ENCODE measurements around the gene DOCK3. TPM values are rescaled to one million over a fixed set of nuclear protein-coding genes. Genes with fewer than 3 reads are reported as not detected.

Gene DOCK3
- total RNA-seq, 8 experiments from 2014 or later, result 1.0 to 17.3 (median 9.7) TPM

DNA sequence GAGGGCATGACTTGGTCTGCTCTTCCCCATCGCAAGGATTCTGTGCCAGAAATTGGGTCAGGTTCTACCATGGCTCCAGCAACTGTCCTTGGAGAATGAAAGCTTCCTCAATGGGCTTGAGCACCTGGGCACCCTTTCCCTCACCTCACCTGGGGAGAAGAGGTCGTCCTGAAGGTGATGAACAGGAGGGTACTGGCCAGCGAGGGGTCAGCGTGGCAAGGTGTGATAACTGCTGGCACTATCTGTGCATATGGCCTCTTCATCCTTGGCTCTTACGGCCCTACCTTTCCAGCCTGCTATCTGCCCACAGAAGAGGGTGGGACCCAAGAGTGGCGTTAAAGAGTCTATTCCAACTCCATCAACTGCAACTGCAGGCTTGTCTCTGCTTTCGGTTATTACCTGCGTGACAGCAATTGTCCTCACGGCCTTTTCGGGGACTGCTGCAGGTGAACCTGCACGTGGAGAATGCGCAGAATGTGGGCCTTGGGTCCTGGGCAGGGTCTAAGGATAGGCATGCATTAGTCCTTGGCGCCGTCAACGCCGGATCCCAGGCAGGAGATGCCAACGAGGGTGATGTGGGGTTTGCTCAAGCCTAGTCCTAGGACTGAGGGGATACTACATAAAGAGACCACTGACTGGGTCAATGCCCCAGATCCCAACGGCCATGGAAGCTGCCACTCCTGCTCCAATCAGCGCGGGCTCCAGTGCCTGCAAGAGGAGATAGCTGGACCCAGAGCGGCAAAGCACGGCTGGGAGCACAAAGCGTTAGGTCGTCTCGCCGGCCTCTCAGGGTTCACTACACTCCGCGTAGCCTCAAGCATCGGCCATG lies 715.7 kb downstream of the DOCK3 start:
- peak overlapping the region; percentile 66 to 98 for H3K27ac ChIP-seq
- H3K4me1 ChIP-seq (replicated peaks in 1 of 2), result peaks cover 36 to 52% of the 10 kb centered on the region in 2 donors
- peak overlapping the region; percentile 68 to 91 (median 81) for H3K4me3 ChIP-seq
- in situ Hi-C loops (cut with MboI; ENCODE audit: low pct_unique_long_range_greater_than_20kb in 2 of 9, low sequenced_read_pairs in 9 of 9, unreplicated experiment in 9 of 9), result loop anchor here in 3 of 9 experiments (25.0 kb wide), 1 partner anchor 778 kb away; the partner anchor contains the start of genes CISH (in 3 of the 3) and MAPKAPK3 (in 3 of the 3)
- peak in 2 of 8 experiments; percentile 3 to 23 for ATAC-seq (replicated peaks in 6 of 8)
- WGBS, 10 experiments, result 0 to 100% (median 78%) methylated on average over 1 to 13 of the region's 29 CpGs; no CpG with 5 or more reads in 2 of the 10 experiments

DNA sequence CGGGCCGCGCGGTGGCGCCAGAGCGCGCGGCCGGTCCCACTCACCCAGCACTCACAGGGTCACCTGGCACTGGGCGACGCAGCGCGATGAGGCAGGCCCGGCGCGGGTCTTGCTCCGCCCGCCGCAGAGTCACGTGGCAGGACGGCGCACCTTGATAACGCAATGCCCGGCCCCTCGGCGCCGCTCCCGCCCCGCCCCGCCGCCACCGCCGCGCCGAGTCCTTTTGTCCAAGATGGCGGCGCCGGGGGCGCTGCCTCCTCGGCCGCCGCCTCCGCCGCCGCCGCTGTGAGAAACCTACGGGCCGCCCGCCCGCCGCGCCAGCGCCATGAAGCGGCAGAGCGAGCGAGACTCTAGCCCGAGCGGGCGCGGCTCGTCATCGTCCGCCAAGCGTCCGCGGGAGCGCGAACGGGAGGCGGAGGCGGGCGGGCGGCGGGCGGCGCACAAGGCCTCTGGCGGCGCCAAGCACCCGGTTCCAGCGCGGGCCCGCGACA lies 716.4 kb downstream of the DOCK3 start, which contains the start of gene RBM15B:
Gene RBM15B (plus strand): TSS at position 211 of the 491 bp plus-strand sequence. CDS start 115 bp downstream, at position 326.
- H3K4me1 ChIP-seq (replicated peaks in 1 of 2), result peaks cover 33 to 49% of the 10 kb centered on the region in 2 donors
- no CpG with 5 or more reads among the region's 83 CpGs for WGBS, 10 experiments
- peak; percentile 81 to 97 (median 94) for ATAC-seq (replicated peaks in 6 of 8)
- peak within 1 kb of the TSS; percentile 95 to 98 for H3K27ac ChIP-seq
- in situ Hi-C loops (cut with MboI; ENCODE audit: low pct_unique_long_range_greater_than_20kb in 2 of 9, low sequenced_read_pairs in 9 of 9, unreplicated experiment in 9 of 9), result loop anchor here in 3 of 9 experiments (25.0 kb wide), 1 partner anchor 779 kb away; the partner anchor contains the start of genes CISH (in 3 of the 3) and MAPKAPK3 (in 3 of the 3)
- peak within 1 kb of the TSS; percentile 68 to 91 (median 81) for H3K4me3 ChIP-seq

DNA sequence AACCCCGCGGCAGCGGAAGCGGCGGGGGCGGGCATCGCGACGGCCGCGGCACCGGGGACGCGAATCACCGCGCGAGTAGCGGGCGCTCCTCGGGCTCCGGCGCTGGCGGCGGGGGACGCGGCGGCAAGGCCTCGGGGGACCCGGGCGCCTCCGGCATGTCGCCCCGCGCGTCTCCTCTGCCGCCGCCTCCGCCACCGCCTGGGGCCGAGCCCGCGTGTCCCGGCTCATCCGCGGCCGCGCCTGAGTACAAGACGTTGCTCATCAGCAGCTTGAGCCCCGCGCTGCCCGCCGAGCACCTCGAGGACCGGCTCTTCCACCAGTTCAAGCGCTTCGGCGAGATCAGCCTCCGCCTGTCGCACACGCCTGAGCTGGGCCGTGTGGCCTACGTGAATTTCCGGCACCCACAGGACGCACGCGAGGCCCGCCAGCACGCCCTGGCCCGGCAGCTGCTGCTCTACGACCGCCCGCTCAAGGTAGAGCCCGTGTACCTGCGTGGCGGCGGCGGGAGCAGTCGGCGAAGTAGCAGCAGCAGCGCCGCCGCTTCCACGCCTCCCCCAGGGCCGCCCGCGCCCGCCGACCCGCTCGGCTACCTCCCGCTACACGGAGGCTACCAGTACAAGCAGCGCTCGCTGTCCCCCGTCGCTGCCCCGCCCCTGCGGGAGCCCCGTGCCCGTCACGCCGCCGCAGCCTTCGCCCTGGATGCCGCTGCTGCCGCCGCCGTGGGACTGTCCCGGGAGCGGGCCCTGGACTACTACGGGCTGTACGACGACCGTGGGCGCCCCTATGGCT lies 717.0 kb downstream of the DOCK3 start:
- peak in 4 of 8 experiments; percentile 0 to 12 (median 6) for ATAC-seq (replicated peaks in 6 of 8)
- peak overlapping the region; percentile 95 to 98 for H3K27ac ChIP-seq
- peak overlapping the region; percentile 68 to 91 (median 81) for H3K4me3 ChIP-seq
- WGBS, 10 experiments, result 0 to 90% (median 0%) methylated on average over 1 to 14 of the region's 115 CpGs; no CpG with 5 or more reads in 5 of the 10 experiments
- in situ Hi-C loops (cut with MboI; ENCODE audit: low pct_unique_long_range_greater_than_20kb in 2 of 9, low sequenced_read_pairs in 9 of 9, unreplicated experiment in 9 of 9), result loop anchor here in 3 of 9 experiments (25.0 kb wide), 1 partner anchor 779 kb away; the partner anchor contains the start of genes CISH (in 3 of the 3) and MAPKAPK3 (in 3 of the 3)
- peaks cover 31 to 42% of the 10 kb centered on the region in 2 donors for H3K4me1 ChIP-seq (replicated peaks in 1 of 2)

DNA sequence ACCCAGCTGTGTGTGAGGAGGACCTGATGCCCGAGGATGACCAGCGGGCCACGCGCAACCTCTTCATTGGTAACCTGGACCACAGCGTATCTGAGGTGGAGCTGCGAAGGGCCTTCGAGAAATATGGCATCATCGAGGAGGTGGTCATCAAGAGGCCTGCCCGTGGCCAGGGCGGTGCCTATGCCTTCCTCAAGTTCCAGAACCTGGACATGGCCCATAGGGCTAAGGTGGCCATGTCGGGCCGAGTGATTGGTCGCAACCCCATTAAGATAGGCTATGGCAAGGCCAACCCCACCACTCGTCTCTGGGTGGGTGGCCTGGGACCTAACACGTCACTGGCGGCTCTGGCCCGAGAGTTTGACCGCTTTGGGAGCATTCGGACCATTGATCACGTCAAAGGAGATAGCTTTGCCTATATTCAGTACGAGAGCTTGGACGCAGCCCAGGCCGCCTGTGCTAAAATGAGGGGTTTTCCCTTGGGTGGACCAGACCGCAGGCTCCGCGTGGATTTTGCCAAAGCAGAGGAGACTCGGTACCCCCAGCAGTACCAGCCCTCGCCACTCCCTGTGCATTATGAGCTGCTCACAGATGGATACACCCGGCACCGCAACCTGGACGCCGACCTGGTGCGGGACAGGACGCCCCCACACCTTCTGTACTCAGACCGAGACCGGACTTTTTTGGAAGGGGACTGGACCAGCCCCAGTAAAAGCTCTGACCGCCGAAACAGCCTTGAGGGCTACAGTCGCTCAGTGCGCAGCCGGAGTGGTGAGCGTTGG lies 717.8 kb downstream of the DOCK3 start:
- 81 to 100% (median 100%) methylated on average over 1 to 13 of the region's 42 CpGs; no CpG with 5 or more reads in 5 of the 10 experiments for WGBS, 10 experiments
- peak overlapping the region; percentile 68 to 91 (median 81) for H3K4me3 ChIP-seq
- peak overlapping the region in 1 of 2 donors; percentile 98 for H3K27ac ChIP-seq
- no peak for ATAC-seq (replicated peaks in 6 of 8)
- in situ Hi-C loops (cut with MboI; ENCODE audit: low pct_unique_long_range_greater_than_20kb in 2 of 9, low sequenced_read_pairs in 9 of 9, unreplicated experiment in 9 of 9), result loop anchor here in 3 of 9 experiments (25.0 kb wide), 1 partner anchor 780 kb away; the partner anchor contains the start of genes CISH (in 3 of the 3) and MAPKAPK3 (in 3 of the 3)
- H3K4me1 ChIP-seq (replicated peaks in 1 of 2), result peaks cover 32 to 41% of the 10 kb centered on the region in 2 donors

DNA sequence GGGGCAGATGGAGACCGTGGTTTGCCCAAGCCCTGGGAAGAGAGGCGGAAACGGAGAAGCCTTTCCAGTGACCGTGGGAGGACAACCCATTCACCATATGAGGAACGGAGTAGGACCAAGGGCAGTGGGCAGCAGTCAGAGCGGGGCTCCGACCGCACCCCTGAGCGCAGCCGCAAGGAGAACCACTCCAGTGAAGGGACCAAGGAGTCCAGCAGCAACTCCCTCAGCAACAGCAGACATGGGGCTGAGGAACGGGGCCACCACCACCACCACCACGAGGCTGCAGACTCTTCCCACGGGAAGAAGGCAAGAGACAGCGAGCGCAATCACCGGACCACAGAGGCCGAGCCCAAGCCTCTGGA lies 718.4 kb downstream of the DOCK3 start:
- Histone ChIP-seq H3K4me3 (no peak overlapping the region), H3K4me1 (replicated peaks in 1 of 2) (peaks cover 32 to 41% of the 10 kb centered on the region in 2 donors), H3K27ac (no peak overlapping the region)
- in situ Hi-C loops (cut with MboI; ENCODE audit: low pct_unique_long_range_greater_than_20kb in 2 of 9, low sequenced_read_pairs in 9 of 9, unreplicated experiment in 9 of 9), result loop anchor here in 3 of 9 experiments (25.0 kb wide), 1 partner anchor 781 kb away; the partner anchor contains the start of genes CISH (in 3 of the 3) and MAPKAPK3 (in 3 of the 3)
- ATAC-seq (replicated peaks in 6 of 8), result no peak
- 80 to 100% (median 98%) methylated on average over 1 to 6 of the region's 17 CpGs; no CpG with 5 or more reads in 6 of the 10 experiments for WGBS, 10 experiments

DNA sequence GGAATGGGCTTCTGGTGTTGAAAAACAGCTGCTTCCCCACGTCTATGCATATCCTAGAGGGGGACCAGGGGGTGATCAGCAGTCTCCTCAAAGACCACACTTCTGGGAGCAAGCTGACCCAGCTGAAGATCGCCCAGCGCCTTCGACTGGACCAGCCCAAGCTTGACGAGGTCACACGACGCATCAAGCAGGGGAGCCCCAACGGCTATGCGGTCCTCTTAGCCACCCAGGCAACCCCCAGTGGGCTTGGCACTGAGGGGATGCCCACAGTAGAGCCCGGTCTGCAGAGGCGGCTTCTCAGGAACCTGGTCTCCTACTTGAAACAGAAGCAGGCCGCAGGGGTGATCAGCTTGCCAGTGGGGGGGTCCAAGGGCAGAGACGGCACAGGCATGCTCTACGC lies 718.8 kb downstream of the DOCK3 start:
- no peak overlapping the region for H3K27ac ChIP-seq
- H3K4me3 ChIP-seq, result no peak overlapping the region
- peaks cover 32 to 41% of the 10 kb centered on the region in 2 donors for H3K4me1 ChIP-seq (replicated peaks in 1 of 2)
- in situ Hi-C loops (cut with MboI; ENCODE audit: low pct_unique_long_range_greater_than_20kb in 2 of 9, low sequenced_read_pairs in 9 of 9, unreplicated experiment in 9 of 9), result loop anchor here in 3 of 9 experiments (25.0 kb wide), 1 partner anchor 781 kb away; the partner anchor contains the start of genes CISH (in 3 of the 3) and MAPKAPK3 (in 3 of the 3)
- ATAC-seq (replicated peaks in 6 of 8), result no peak
- WGBS, 10 experiments, result 80 to 100% (median 100%) methylated on average over 1 to 3 of the region's 14 CpGs; no CpG with 5 or more reads in 5 of the 10 experiments

DNA sequence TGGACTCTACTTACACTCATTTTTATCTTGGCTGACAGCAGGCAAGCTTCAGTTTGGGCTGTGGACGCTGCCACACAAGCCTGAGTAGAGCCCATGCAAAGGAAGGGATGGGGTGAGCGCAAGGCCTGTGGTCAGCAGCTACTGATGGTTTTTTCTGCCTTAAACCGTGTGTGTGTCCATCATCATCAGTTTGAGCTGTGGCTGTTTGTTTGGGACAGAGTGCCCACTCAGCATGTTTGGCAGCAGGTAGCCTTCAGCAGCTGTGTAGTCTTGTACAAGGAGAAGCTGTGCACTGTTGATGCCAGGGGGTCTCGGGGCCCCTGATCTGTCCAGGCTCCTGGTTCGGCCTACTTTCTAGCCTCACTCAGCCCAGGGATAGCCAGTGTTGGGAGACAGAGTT lies 719.8 kb downstream of the DOCK3 start:
- no peak for ATAC-seq (replicated peaks in 6 of 8)
- H3K4me3 ChIP-seq, result no peak overlapping the region
- 93 to 100% (median 99%) methylated on average over 1 to 5 of the region's 5 CpGs; no CpG with 5 or more reads in 6 of the 10 experiments for WGBS, 10 experiments
- in situ Hi-C loops (cut with MboI; ENCODE audit: low pct_unique_long_range_greater_than_20kb in 2 of 9, low sequenced_read_pairs in 9 of 9, unreplicated experiment in 9 of 9), result loop anchor here in 3 of 9 experiments (25.0 kb wide), 1 partner anchor 782 kb away; the partner anchor contains the start of genes CISH (in 3 of the 3) and MAPKAPK3 (in 3 of the 3)
- H3K27ac ChIP-seq, result no peak overlapping the region
- H3K4me1 ChIP-seq (replicated peaks in 1 of 2), result peaks cover 32 to 41% of the 10 kb centered on the region in 2 donors

DNA sequence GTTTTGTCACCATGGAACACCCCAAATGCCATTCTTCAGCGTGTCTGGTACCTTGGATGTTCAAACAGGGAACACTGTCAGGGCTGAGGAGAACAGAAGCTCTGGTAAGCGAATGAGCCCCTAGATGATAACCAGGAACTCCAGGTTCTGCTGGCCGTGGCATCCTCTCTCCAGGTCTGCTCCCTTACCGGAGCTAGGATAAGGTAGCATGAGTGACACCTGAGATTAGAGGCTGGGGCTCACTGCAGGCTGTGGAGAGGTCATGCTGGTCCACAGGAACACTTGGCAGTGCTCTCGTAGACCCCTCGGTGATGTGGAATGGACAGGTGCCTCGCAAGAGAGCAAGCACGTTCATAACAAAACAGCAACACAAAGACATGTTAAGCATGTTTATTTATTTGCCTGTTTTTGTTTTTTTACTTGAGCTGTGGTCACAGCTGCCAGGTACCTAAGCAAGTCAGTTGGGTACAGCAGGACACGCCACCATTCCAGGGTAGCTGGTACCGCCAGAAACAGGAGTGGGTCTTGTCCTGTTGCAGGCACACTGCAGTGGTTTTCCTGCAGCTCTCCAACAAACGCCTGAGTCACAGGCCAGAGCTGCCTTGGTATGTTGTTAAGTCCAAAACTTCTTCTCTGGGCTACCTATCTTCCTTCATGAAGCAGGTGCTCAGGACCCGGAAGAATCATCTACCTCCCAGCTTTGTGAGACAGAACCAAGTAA lies 720.9 kb downstream of the DOCK3 start:
- ATAC-seq (replicated peaks in 6 of 8), result no peak
- H3K4me1 ChIP-seq (replicated peaks in 1 of 2), result peaks cover 28 to 37% of the 10 kb centered on the region in 2 donors
- H3K27ac ChIP-seq, result no peak overlapping the region
- in situ Hi-C loops (cut with MboI; ENCODE audit: low pct_unique_long_range_greater_than_20kb in 2 of 9, low sequenced_read_pairs in 9 of 9, unreplicated experiment in 9 of 9), result loop anchor here in 3 of 9 experiments (25.0 kb wide), 1 partner anchor 783 kb away; the partner anchor contains the start of genes CISH (in 3 of the 3) and MAPKAPK3 (in 3 of the 3)
- no peak overlapping the region for H3K4me3 ChIP-seq
- WGBS, 10 experiments, result 40 to 100% (median 92%) methylated on average over 1 to 9 of the region's 12 CpGs; no CpG with 5 or more reads in 2 of the 10 experiments

DNA sequence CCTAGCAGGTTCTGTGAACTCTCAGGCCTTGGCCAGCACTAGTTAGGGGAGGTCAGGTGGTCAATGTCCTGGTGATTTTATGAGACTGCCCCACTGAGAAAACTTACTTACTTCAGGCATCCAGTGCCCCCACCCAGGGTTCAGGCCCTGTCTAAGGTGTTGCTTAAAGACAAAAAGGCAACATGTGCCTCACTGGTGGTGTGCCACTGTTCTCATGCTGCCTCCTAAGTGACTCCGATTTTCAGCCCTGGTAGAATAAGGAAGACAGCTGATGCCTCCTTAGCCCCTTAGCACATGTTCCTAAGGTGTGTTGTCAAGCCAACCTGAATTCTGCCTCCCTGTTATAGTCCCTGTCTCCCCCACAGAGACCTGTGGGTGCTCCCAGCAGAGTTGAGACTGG lies 721.7 kb downstream of the DOCK3 start:
- in situ Hi-C loops (cut with MboI; ENCODE audit: low pct_unique_long_range_greater_than_20kb in 2 of 9, low sequenced_read_pairs in 9 of 9, unreplicated experiment in 9 of 9), result loop anchor here in 3 of 9 experiments (25.0 kb wide), 1 partner anchor 784 kb away; the partner anchor contains the start of genes CISH (in 3 of the 3) and MAPKAPK3 (in 3 of the 3)
- Histone ChIP-seq H3K4me3 (no peak overlapping the region), H3K27ac (no peak overlapping the region), H3K4me1 (replicated peaks in 1 of 2) (peaks cover 27 to 36% of the 10 kb centered on the region in 2 donors)
- no peak for ATAC-seq (replicated peaks in 6 of 8)
- WGBS, 10 experiments, result 83 to 100% (median 100%) methylated on average over 1 of the region's 1 CpG; no CpG with 5 or more reads in 5 of the 10 experiments

DNA sequence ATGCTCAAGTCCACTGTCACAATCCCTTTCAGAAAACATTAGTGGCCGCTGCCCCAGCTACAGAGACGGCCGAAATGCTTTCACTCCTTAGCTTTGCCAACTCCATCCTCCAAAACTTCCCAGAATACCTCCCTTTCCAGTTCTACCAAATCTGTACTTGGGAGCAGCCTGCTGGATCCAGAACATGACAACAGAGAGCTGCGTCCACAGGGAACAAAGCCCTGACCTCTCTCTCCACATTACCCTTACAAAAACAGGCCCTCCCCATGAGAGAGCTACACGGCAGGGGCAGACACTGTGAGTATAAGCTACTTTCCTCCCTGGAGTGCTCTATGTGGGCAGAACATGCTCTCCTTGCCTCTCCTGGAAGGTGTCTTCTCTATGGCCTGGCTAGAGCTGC lies 722.7 kb downstream of the DOCK3 start:
- peaks cover 23 to 29% of the 10 kb centered on the region in 2 donors for H3K4me1 ChIP-seq (replicated peaks in 1 of 2)
- WGBS, 10 experiments, result 0 to 100% (median 69%) methylated on average over 1 to 4 of the region's 5 CpGs; no CpG with 5 or more reads in 3 of the 10 experiments
- peak in 4 of 8 experiments; percentile 33 to 68 (median 50) for ATAC-seq (replicated peaks in 6 of 8)
- no peak overlapping the region for H3K27ac ChIP-seq
- no peak overlapping the region for H3K4me3 ChIP-seq
- in situ Hi-C loops (cut with MboI; ENCODE audit: low pct_unique_long_range_greater_than_20kb in 2 of 9, low sequenced_read_pairs in 9 of 9, unreplicated experiment in 9 of 9), result loop anchor here in 3 of 9 experiments (25.0 kb wide), 1 partner anchor 785 kb away; the partner anchor contains the start of genes CISH (in 3 of the 3) and MAPKAPK3 (in 3 of the 3)
